Mammary epithelial cell (primary cell): Measurements from ENCODE around the gene SLC30A1.

Experiments used
- EZH2 ChIP-seq: IDR thresholded peaks from 2 replicates; pipeline ENCODE4 v1.6.1; 2012; ENCODE audit warnings: low read length, inconsistent platforms, borderline replicate concordance
- TF ChIP-seq, protein P1 (sequence below), 2 donors: IDR thresholded peaks in 1 of 2; conservative IDR thresholded peaks in 1 of 2; 2 replicates each; pipeline ENCODE4 v1.5.1; 2011 to 2012; ENCODE audit warnings: inconsistent platforms in 2 of 2, low read length in 2 of 2, mild to moderate bottlenecking in 2 of 2, control low read depth in 1 of 2, low read depth in 1 of 2; ENCODE audit not compliant: insufficient read depth in 1 of 2; ENCODE audit errors: extremely low read depth in 1 of 2

DNA sequence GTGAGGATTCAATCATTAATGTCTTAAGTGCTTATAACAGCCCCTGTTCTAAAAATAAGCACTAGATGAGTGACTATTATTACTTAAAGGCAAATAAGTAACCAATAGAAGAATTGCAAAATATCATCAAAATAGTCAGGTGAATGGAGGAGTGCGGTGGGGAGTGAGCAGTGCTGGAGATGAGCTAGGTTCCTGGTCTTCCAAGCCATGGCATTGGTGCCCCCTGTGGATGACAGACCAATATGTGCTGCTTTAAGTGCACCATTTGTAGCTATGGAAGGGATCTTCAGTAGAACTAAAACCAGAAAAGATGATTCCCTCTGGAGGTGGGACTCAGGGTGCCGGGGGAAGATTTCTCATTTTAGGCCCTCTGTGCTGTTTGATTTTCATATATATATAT is 46.1 kb upstream of the SLC30A1 start:
- TF ChIP-seq, protein P1, sequence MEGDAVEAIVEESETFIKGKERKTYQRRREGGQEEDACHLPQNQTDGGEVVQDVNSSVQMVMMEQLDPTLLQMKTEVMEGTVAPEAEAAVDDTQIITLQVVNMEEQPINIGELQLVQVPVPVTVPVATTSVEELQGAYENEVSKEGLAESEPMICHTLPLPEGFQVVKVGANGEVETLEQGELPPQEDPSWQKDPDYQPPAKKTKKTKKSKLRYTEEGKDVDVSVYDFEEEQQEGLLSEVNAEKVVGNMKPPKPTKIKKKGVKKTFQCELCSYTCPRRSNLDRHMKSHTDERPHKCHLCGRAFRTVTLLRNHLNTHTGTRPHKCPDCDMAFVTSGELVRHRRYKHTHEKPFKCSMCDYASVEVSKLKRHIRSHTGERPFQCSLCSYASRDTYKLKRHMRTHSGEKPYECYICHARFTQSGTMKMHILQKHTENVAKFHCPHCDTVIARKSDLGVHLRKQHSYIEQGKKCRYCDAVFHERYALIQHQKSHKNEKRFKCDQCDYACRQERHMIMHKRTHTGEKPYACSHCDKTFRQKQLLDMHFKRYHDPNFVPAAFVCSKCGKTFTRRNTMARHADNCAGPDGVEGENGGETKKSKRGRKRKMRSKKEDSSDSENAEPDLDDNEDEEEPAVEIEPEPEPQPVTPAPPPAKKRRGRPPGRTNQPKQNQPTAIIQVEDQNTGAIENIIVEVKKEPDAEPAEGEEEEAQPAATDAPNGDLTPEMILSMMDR (conservative IDR thresholded peaks at IDR 0.05 in 1 of 2, IDR thresholded peaks at IDR 0.05 in 1 of 2; ENCODE audit: extremely low read depth in 1 of 2, insufficient read depth in 1 of 2, low read depth in 1 of 2, low read length in 2 of 2) = peak; percentile 35 to 57
- TF ChIP-seq EZH2 = no peak
